ENCODE results near the gene KIAA1671. TPM values are rescaled to one million over a fixed set of nuclear protein-coding genes. Genes with fewer than 3 reads are reported as not detected.

The KIAA1671 gene
- total RNA-seq, 8 experiments from 2014 or later: 4.2 to 27.9 (median 10.2) TPM

- ATAC-seq (replicated peaks in 6 of 8): peak in 4 of 8 experiments; percentile 6 to 73 (median 46)
- Histone ChIP-seq H3K4me3 (no peak overlapping the region), H3K4me1 (replicated peaks in 1 of 2) (no peaks in the 10 kb centered on the region), H3K27ac (no peak overlapping the region)
- in situ Hi-C loops (cut with MboI; ENCODE audit: low pct_unique_long_range_greater_than_20kb in 2 of 9, low sequenced_read_pairs in 9 of 9, unreplicated experiment in 9 of 9): no loop called here
- 70 to 81% (median 75%) methylated on average over 2 to 4 of the region's 6 CpGs; no CpG with 5 or more reads in 6 of the 10 experiments for WGBS, 10 experiments
Observed at GRCh38 chr22:25083807-25084200, 131.3 kb downstream of the KIAA1671 start.

- in situ Hi-C loops (cut with MboI; ENCODE audit: low pct_unique_long_range_greater_than_20kb in 2 of 9, low sequenced_read_pairs in 9 of 9, unreplicated experiment in 9 of 9): no loop called here
- Histone ChIP-seq H3K4me1 (replicated peaks in 1 of 2) (no peaks in the 10 kb centered on the region), H3K27ac (no peak overlapping the region), H3K4me3 (no peak overlapping the region)
- 17 to 100% (median 87%) methylated on average over 1 to 7 of the region's 9 CpGs; no CpG with 5 or more reads in 1 of the 10 experiments for WGBS, 10 experiments
- ATAC-seq (replicated peaks in 6 of 8): peak in 3 of 8 experiments; percentile 36 to 64 (median 38)
Observed at GRCh38 chr22:25084405-25085107, 132.0 kb downstream of the KIAA1671 start.

- no peak overlapping the region for H3K27ac ChIP-seq
- in situ Hi-C loops (cut with MboI; ENCODE audit: low pct_unique_long_range_greater_than_20kb in 2 of 9, low sequenced_read_pairs in 9 of 9, unreplicated experiment in 9 of 9): no loop called here
Observed at GRCh38 chr22:25085156-25085555, 132.6 kb downstream of the KIAA1671 start.

GRCh38 chr22:25085930-25086901 is 133.7 kb downstream of the KIAA1671 start:
- 10 to 82% (median 60%) methylated on average over 1 to 12 of the region's 14 CpGs; no CpG with 5 or more reads in 1 of the 10 experiments for WGBS, 10 experiments
- Histone ChIP-seq H3K4me3 (no peak overlapping the region), H3K27ac (no peak overlapping the region), H3K4me1 (replicated peaks in 1 of 2) (no peaks in the 10 kb centered on the region)
- peak in 5 of 8 experiments; percentile 25 to 71 (median 52) for ATAC-seq (replicated peaks in 6 of 8)
- in situ Hi-C loops (cut with MboI; ENCODE audit: low pct_unique_long_range_greater_than_20kb in 2 of 9, low sequenced_read_pairs in 9 of 9, unreplicated experiment in 9 of 9): no loop called here

More at GRCh38 chr22:25085156-25085555, 132.6 kb downstream of the KIAA1671 start:
- H3K4me1 ChIP-seq (replicated peaks in 1 of 2): no peaks in the 10 kb centered on the region
- 80% methylated on average over 1 of the region's 6 CpGs; no CpG with 5 or more reads in 9 of the 10 experiments for WGBS, 10 experiments
- ATAC-seq (replicated peaks in 6 of 8): no peak
- no peak overlapping the region for H3K4me3 ChIP-seq

GRCh38 chr22:25086902-25087282 is 134.4 kb downstream of the KIAA1671 start:
- ATAC-seq (replicated peaks in 6 of 8): no peak
- no peak overlapping the region for H3K27ac ChIP-seq
- 0 to 100% (median 100%) methylated on average over 1 to 3 of the region's 5 CpGs; no CpG with 5 or more reads in 7 of the 10 experiments for WGBS, 10 experiments
- no peak overlapping the region for H3K4me3 ChIP-seq
- in situ Hi-C loops (cut with MboI; ENCODE audit: low pct_unique_long_range_greater_than_20kb in 2 of 9, low sequenced_read_pairs in 9 of 9, unreplicated experiment in 9 of 9): no loop called here
- peaks cover 0 to 6% of the 10 kb centered on the region in 2 donors for H3K4me1 ChIP-seq (replicated peaks in 1 of 2)

- in situ Hi-C loops (cut with MboI; ENCODE audit: low pct_unique_long_range_greater_than_20kb in 2 of 9, low sequenced_read_pairs in 9 of 9, unreplicated experiment in 9 of 9): no loop called here
- peaks cover 0 to 6% of the 10 kb centered on the region in 2 donors for H3K4me1 ChIP-seq (replicated peaks in 1 of 2)
- ATAC-seq (replicated peaks in 6 of 8): no peak
- no peak overlapping the region for H3K4me3 ChIP-seq
- WGBS, 10 experiments: 21 to 100% (median 87%) methylated on average over 2 to 6 of the region's 9 CpGs; no CpG with 5 or more reads in 2 of the 10 experiments
- no peak overlapping the region for H3K27ac ChIP-seq
Observed at GRCh38 chr22:25090225-25090890, 137.8 kb downstream of the KIAA1671 start.

- WGBS, 10 experiments: 36 to 91% (median 75%) methylated on average over 4 to 7 of the region's 9 CpGs; no CpG with 5 or more reads in 2 of the 10 experiments
- Histone ChIP-seq H3K4me1 (replicated peaks in 1 of 2) (peaks cover 0 to 6% of the 10 kb centered on the region in 2 donors), H3K4me3 (no peak overlapping the region), H3K27ac (no peak overlapping the region)
- ATAC-seq (replicated peaks in 6 of 8): peak in 3 of 8 experiments; percentile 55 to 82 (median 70)
- in situ Hi-C loops (cut with MboI; ENCODE audit: low pct_unique_long_range_greater_than_20kb in 2 of 9, low sequenced_read_pairs in 9 of 9, unreplicated experiment in 9 of 9): no loop called here
Observed at GRCh38 chr22:25091458-25091857, 138.9 kb downstream of the KIAA1671 start.

GRCh38 chr22:25092119-25092518 is 139.6 kb downstream of the KIAA1671 start:
- 60 to 100% (median 95%) methylated on average over 1 to 3 of the region's 4 CpGs; no CpG with 5 or more reads in 2 of the 10 experiments for WGBS, 10 experiments
- Histone ChIP-seq H3K27ac (no peak overlapping the region), H3K4me1 (replicated peaks in 1 of 2) (peaks cover 0 to 6% of the 10 kb centered on the region in 2 donors), H3K4me3 (no peak overlapping the region)
- in situ Hi-C loops (cut with MboI; ENCODE audit: low pct_unique_long_range_greater_than_20kb in 2 of 9, low sequenced_read_pairs in 9 of 9, unreplicated experiment in 9 of 9): no loop called here
- no peak for ATAC-seq (replicated peaks in 6 of 8)

GRCh38 chr22:25094579-25094978 is 142.1 kb downstream of the KIAA1671 start:
- WGBS, 10 experiments: 40 to 100% (median 69%) methylated on average over 1 to 5 of the region's 6 CpGs
- ATAC-seq (replicated peaks in 6 of 8): no peak
- Histone ChIP-seq H3K4me1 (replicated peaks in 1 of 2) (peaks cover 0 to 6% of the 10 kb centered on the region in 2 donors), H3K4me3 (no peak overlapping the region), H3K27ac (no peak overlapping the region)
- in situ Hi-C loops (cut with MboI; ENCODE audit: low pct_unique_long_range_greater_than_20kb in 2 of 9, low sequenced_read_pairs in 9 of 9, unreplicated experiment in 9 of 9): no loop called here

- Histone ChIP-seq H3K4me3 (no peak overlapping the region), H3K27ac (no peak overlapping the region), H3K4me1 (replicated peaks in 1 of 2) (peaks cover 4 to 7% of the 10 kb centered on the region in 2 donors)
- ATAC-seq (replicated peaks in 6 of 8): no peak
- in situ Hi-C loops (cut with MboI; ENCODE audit: low pct_unique_long_range_greater_than_20kb in 2 of 9, low sequenced_read_pairs in 9 of 9, unreplicated experiment in 9 of 9): no loop called here
- WGBS, 10 experiments: 60 to 100% (median 90%) methylated on average over 1 to 3 of the region's 7 CpGs; no CpG with 5 or more reads in 4 of the 10 experiments
Observed at GRCh38 chr22:25095869-25096268, 143.4 kb downstream of the KIAA1671 start.

GRCh38 chr22:25096638-25097405 is 144.3 kb downstream of the KIAA1671 start:
- no peak for ATAC-seq (replicated peaks in 6 of 8)
- no peak overlapping the region for H3K27ac ChIP-seq
- H3K4me1 ChIP-seq (replicated peaks in 1 of 2): peaks cover 6 to 9% of the 10 kb centered on the region in 2 donors
- H3K4me3 ChIP-seq: no peak overlapping the region
- 37 to 91% (median 81%) methylated on average over 2 to 17 of the region's 17 CpGs for WGBS, 10 experiments
- in situ Hi-C loops (cut with MboI; ENCODE audit: low pct_unique_long_range_greater_than_20kb in 2 of 9, low sequenced_read_pairs in 9 of 9, unreplicated experiment in 9 of 9): no loop called here
